Progenitor cell of endocrine pancreas (in vitro differentiated cells): ENCODE measurements around the gene ADRA2B. TPM values are rescaled to one million over a fixed set of nuclear protein-coding genes. Genes with fewer than 3 reads are reported as not detected.
"Not testable (repeated sequence)": the region's sequence is repeated elsewhere in the genome, so short reads cannot be mapped to it uniquely, and the experiment has no call there.

Source experiments
- DNase-seq: peaks from one replicate; pipeline ENCODE4 v3.0.0; 2021; ENCODE audit warnings: low spot score; ENCODE audit not compliant: unreplicated experiment
- H3K27ac Mint-ChIP-seq: 2 replicates; pipeline ENCODE4 v1.8.0; 2021; ENCODE audit warnings: mild to moderate bottlenecking, moderate library complexity, mixed read lengths
- H3K27me3 Mint-ChIP-seq: 2 replicates; pipeline ENCODE4 v1.8.0; 2021; ENCODE audit warnings: mixed read lengths
- H3K36me3 Mint-ChIP-seq: 2 replicates; pipeline ENCODE4 v1.8.0; 2022; ENCODE audit warnings: mixed read lengths; ENCODE audit not compliant: insufficient read depth
- H3K4me1 Mint-ChIP-seq: 2 replicates; pipeline ENCODE4 v1.8.0; 2021; ENCODE audit warnings: low read depth, mixed read lengths
- H3K4me3 Mint-ChIP-seq: 2 replicates; pipeline ENCODE4 v1.8.0; 2021; ENCODE audit warnings: low read depth, mild to moderate bottlenecking, moderate library complexity, mixed read lengths
- H3K9me3 Mint-ChIP-seq: 2 replicates; pipeline ENCODE4 v1.8.0; 2021; ENCODE audit warnings: low read depth, mixed read lengths
- CTCF ChIP-seq: fragments of 200-600 bp; sonication (generic); IDR thresholded peaks from one replicate; pipeline ENCODE4 v1.5.0; 2021; ENCODE audit warnings: antibody characterized with exemption, mild to moderate bottlenecking; ENCODE audit not compliant: unreplicated experiment
- total RNA-seq: library from RNA; stranded (reverse); gene quantifications from 2 replicates; pipeline ENCODE4 v1.2.1, GENCODE V29; 2021

Gene ADRA2B
- total RNA-seq, 1 donor from 2014 or later, result 0.69 TPM

GRCh38 chr2:96067902-96068581, 48.3 kb downstream of the ADRA2B start:
- H3K27ac Mint-ChIP-seq, H3K27me3 Mint-ChIP-seq, DNase-seq, H3K9me3 Mint-ChIP-seq, H3K4me3 Mint-ChIP-seq, H3K4me1 Mint-ChIP-seq, H3K36me3 Mint-ChIP-seq: not testable (repeated sequence)

GRCh38 chr2:96067098-96067660, 49.2 kb downstream of the ADRA2B start:
- not testable (repeated sequence) for H3K27ac Mint-ChIP-seq, H3K4me1 Mint-ChIP-seq, H3K36me3 Mint-ChIP-seq, DNase-seq, H3K27me3 Mint-ChIP-seq, H3K9me3 Mint-ChIP-seq, H3K4me3 Mint-ChIP-seq

- not testable (repeated sequence) for H3K27ac Mint-ChIP-seq, H3K27me3 Mint-ChIP-seq, H3K9me3 Mint-ChIP-seq, H3K4me3 Mint-ChIP-seq, H3K4me1 Mint-ChIP-seq, H3K36me3 Mint-ChIP-seq, DNase-seq
Observed at GRCh38 chr2:96066511-96066910, 49.9 kb downstream of the ADRA2B start.

- H3K4me1 Mint-ChIP-seq, H3K27ac Mint-ChIP-seq, H3K27me3 Mint-ChIP-seq, H3K36me3 Mint-ChIP-seq, H3K4me3 Mint-ChIP-seq, H3K9me3 Mint-ChIP-seq, DNase-seq: not testable (repeated sequence)
Observed at GRCh38 chr2:96065954-96066353, 50.4 kb downstream of the ADRA2B start.

GRCh38 chr2:96065381-96065930, 50.9 kb downstream of the ADRA2B start:
- no peaks in the 10 kb centered on the region for H3K9me3 Mint-ChIP-seq
- no peak for DNase-seq
- H3K4me3 Mint-ChIP-seq, result no peak overlapping the region
- no peak overlapping the region for H3K27ac Mint-ChIP-seq
- H3K4me1 Mint-ChIP-seq, result peaks cover 3% of the 10 kb centered on the region
- H3K27me3 Mint-ChIP-seq, result no peaks in the 10 kb centered on the region
- no peak for TF ChIP-seq CTCF
- H3K36me3 Mint-ChIP-seq, result no peaks in the 10 kb centered on the region

GRCh38 chr2:96064760-96065159, 51.6 kb downstream of the ADRA2B start:
- not testable (repeated sequence) for H3K4me3 Mint-ChIP-seq, H3K9me3 Mint-ChIP-seq, H3K36me3 Mint-ChIP-seq, DNase-seq, H3K4me1 Mint-ChIP-seq, H3K27me3 Mint-ChIP-seq, H3K27ac Mint-ChIP-seq

- not testable (repeated sequence) for H3K27ac Mint-ChIP-seq, H3K4me1 Mint-ChIP-seq, H3K36me3 Mint-ChIP-seq, DNase-seq, H3K4me3 Mint-ChIP-seq, H3K27me3 Mint-ChIP-seq, H3K9me3 Mint-ChIP-seq
Observed at GRCh38 chr2:96064047-96064675, 52.2 kb downstream of the ADRA2B start.

GRCh38 chr2:96063116-96063899, 53.1 kb downstream of the ADRA2B start:
- not testable (repeated sequence) for H3K36me3 Mint-ChIP-seq, H3K4me1 Mint-ChIP-seq, H3K27ac Mint-ChIP-seq, DNase-seq, H3K9me3 Mint-ChIP-seq, H3K27me3 Mint-ChIP-seq, H3K4me3 Mint-ChIP-seq

Other genes starting within 250 kb of the ADRA2B start
- gene ANKRD36C, start 124.7 kb downstream of the ADRA2B start, total RNA-seq, result 47.7 and 51.5 TPM in 2 replicates
- not detected in 2 replicates for gene GPAT2, start 81.7 kb downstream of the ADRA2B start, total RNA-seq
- gene ASTL, start 21.9 kb upstream of the ADRA2B start, total RNA-seq, result 0.29 TPM in 1 of 2 replicates, not detected in the other
- gene DUSP2, start 28.9 kb upstream of the ADRA2B start, total RNA-seq, result 0.64 and 0.93 TPM in 2 replicates
- 117 and 118 TPM in 2 replicates for gene STARD7, start 92.3 kb upstream of the ADRA2B start, total RNA-seq
- 34.5 and 37.2 TPM in 2 replicates for gene TMEM127, start 149.4 kb upstream of the ADRA2B start, total RNA-seq
- 77.1 and 79.2 TPM in 2 replicates for gene CIAO1, start 149.7 kb upstream of the ADRA2B start, total RNA-seq
- 223 and 235 TPM in 2 replicates for gene SNRNP200, start 189.0 kb upstream of the ADRA2B start, total RNA-seq
- 6.1 and 6.9 TPM in 2 replicates for gene ITPRIPL1, start 208.7 kb upstream of the ADRA2B start, total RNA-seq
- gene NCAPH, start 219.2 kb upstream of the ADRA2B start, total RNA-seq, result 20.9 and 21.2 TPM in 2 replicates